GM18909 (cell line): ENCODE results near the gene RIPOR3.
"Not testable (repeated sequence)": the region's sequence is repeated elsewhere in the genome, so short reads cannot be mapped to it uniquely, and the experiment has no call there.

ENCODE experiments used
- ATAC-seq: cut with Tn5 transposase; IDR thresholded peaks from one replicate; pipeline ENCODE4 v1.9.1; 2021; ENCODE audit warnings: mild to moderate bottlenecking; ENCODE audit not compliant: unreplicated experiment, poor library complexity

The RIPOR3 gene

DNA sequence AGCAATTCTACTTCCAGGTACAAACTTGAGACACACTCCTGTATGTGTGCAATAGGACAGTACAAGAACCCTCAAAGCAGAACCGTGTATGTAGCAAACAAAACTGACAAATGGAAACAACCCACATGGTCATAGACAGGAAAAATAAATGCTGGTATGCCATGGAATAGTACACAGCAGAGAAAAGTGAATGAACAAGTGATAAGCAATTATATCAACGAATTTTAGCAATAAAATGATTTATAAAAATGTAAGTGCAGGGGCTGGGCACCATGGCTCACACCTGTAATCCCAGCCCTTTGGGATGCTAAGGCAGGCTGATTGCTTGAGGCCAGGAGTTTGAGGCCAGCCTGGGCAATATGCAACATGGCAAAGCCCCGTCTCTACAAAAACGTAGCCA is 9.3 kb downstream of the RIPOR3 start:
- ATAC-seq = no peak

DNA sequence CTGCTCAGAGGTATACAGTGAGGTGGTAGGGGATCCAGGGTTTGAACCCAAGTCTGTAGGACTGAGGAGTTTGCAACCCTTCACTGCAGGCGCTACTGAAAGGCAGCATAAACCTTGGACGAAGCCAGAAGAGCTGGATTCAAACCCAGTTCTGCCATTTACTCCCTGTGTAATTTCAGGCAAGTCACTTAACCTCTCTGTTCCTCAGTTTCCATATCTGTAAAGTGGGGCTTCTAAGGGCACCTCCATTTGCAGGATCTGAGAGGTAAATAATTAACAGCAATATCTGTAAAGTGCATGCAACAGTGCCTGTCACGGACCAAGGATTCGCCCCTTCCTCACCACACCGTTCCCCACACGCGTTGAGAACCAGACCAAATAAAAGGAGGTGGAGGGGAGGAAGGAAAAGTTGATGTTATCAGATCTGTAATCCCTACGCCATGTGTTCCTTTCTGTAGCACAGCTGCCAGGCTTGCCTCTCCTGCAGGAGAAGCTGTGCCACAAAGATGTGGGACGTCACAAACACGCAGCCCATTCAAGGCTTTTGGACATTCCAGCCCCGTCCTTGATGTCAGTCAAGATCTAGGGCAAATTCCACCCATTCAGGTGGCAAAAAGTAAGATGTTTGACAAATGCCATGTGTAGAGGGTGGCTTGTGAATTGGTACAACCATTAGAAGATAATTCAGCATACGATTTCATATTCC is 9.8 kb downstream of the RIPOR3 start:
- ATAC-seq = no peak

DNA sequence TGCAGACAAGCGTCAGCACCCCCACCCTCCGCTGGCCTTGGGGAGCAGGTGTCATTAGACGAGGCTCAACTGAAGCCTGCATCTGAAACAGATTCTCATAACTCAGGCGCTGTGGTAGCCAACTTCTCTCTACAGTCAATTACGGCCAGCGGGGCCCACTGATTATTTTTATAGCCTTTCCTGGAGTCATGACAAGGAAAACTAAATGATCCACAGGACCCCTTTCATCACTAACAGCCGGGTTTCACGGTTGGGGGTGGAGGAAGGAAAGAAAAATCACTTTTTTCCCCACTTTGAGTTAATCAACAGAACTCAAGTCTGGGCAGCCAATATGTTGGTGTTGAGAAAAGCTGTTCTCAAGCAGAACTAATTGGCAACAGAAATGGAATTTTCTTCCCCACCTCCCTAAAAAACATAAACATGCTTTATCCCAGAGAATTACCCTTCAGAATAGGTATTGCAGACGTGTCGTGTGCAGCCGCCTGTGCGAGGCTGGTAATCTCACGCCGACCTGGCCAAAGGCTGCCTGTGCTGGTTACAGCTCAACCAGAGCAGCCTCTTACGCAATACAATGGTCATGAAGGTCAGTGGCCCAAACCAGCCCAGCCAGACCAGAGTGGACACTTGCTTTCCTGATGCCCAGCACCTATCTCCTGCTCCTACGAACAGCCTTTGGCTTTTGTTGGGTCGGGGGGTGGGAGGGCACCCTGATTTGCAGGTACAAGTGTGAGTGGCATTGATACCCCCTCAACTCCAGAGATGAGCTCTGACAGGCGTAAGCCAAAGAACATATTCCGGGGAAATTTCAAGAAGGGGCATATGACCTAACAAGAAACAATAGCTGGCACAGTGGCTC is 11.0 kb downstream of the RIPOR3 start:
- ATAC-seq = no peak

DNA sequence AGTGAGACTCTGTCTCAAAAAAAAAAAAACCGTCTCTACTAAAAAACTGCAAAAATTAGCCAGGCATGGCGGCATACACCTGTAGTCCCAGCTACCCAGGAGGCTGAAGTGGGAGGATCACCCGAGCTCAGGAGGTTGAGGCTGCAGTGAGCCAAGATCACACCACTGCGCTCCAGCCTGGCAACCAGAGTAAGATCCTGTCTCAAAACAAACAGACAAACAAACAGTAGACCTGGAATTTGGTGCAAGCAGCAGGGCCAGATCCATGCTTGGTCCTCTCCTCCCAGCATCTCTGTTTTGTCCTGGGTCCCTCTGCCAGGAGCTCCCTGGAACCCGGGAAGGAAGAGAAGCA is 11.6 kb downstream of the RIPOR3 start:
- ATAC-seq = no peak

DNA sequence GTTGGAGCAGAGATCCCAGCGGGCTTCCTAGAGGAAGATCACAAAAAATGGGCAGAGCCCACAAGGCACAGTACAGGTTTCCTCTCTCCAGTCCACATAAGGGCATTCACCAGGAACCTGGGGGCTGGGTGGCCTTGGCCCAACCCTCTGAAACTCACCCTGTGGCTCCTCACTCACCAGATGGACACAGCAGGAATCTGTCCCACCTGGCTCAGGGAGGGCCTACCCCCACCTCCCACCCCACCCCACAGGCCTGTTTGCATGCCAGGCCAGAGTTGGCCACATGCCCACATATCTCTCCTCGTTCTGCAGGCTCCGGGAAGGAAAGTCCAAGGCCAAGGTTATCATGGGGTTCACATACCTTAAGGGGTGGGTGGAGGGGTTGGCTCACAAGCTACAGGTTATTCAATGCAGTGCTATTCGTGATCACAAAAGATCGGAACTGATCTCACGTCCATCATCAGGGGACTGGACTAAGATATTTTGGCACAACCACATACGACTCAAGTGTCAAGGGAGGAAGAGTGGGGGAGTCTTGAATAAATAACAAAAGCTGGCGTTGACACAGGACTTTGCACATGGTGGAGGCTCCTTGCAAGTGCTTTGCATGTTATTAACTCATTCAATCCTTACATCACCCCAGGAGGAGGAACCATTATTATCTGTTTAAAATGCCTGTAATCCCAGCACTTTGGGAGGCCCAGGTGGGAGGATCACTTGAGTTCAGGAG is 13.0 kb downstream of the RIPOR3 start:
- ATAC-seq = no peak

DNA sequence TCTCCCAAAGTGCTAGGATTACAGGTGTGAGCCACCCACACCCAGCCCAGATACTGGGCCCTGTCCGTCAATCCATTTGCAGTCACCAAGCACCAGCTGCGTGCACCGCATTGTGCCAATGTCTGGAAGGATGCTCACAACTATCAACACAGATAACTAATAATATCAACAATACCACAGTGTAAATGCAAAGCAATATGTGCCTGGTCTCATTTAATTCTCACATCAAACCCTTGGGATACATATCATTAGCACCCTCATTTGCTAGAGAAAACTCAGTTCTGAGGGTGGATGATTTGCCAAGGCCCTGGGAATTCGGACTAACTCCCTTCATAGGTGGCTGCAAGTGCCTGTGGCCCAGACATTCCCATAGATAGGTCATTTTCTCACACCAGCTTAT is 14.5 kb downstream of the RIPOR3 start:
- ATAC-seq = no peak

DNA sequence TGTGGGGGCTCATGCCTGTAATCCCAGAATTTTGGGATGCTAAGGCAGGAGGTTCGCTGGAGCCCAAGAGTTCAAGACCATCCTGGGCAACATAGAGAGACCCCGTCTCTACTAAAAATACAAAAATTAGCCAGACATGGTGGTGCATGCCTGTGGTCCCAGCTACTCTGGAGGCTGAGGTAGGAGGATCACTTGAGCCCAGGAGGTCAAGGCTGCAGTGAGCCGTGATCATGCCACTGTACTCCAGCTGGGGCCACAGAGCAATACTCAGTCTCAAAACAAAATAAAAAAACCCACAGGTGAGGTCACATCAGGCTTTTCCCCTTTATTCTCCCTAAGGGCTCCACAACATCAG is 15.0 kb downstream of the RIPOR3 start:
- not testable (repeated sequence) for ATAC-seq

DNA sequence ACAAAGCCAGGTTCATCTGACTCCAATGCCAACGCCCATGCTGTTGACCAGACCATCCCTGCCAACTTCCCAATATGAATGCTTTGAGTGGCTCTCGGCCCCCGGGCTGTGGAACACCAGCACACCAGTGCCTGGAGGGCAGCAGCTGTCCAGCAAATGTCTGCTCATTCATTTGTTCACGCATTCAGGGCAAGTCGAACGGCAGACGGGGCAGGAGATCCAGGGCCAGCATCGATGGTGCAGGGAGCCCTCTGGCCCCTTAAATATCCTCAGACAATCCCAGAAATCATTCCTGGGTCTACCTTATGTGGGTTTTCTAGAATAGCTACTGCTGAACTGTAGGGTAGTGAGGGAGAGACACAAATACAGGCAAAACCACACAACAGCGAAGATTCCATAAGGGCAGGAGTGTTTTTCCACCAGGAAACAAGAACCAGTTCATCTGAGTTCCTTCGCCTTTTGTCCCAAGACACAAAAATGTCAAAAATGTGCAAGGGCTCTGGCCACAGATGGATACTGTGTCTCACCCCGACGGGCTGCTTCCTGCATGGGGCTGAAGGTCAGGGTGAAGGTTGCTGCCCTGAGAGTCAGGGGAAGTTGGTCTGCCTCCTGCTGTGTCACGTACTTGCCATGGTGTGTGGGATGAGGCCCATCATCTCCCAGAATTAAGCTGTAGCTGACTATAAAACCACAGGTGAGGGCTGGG is 15.5 kb downstream of the RIPOR3 start:
- no peak for ATAC-seq

DNA sequence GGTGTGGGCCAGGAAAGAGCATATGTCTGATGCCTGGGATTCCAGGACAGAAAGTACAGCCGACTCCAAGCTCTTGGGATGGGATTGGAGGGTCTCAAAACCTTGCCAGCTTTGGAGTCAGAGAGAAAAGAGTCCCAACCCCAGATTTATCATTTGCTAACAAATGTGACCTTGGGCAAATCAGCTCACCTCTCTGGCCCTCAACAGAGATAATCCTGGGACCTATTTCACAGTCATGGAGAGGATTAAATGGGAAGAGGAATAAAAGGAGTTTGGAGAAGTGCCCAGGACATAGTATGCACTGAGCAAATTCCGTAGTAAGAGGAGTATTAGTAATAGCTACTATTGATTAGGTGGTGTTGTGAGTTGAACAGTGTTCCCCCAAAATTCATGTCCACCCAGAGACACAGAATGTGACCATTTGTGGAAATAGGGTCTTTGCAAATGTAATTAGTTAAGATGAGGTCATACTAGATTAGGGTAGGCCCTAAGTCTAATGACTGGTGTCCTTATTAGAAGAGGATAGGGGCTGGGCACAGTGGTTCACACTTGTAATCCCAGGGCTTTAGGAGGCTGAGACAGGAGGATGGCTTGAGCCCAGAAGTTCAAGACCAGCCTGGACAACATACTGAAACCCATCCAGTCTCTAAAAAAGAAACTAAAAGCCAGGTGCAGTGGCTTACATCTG is 17.1 kb downstream of the RIPOR3 start:
- no peak for ATAC-seq

DNA sequence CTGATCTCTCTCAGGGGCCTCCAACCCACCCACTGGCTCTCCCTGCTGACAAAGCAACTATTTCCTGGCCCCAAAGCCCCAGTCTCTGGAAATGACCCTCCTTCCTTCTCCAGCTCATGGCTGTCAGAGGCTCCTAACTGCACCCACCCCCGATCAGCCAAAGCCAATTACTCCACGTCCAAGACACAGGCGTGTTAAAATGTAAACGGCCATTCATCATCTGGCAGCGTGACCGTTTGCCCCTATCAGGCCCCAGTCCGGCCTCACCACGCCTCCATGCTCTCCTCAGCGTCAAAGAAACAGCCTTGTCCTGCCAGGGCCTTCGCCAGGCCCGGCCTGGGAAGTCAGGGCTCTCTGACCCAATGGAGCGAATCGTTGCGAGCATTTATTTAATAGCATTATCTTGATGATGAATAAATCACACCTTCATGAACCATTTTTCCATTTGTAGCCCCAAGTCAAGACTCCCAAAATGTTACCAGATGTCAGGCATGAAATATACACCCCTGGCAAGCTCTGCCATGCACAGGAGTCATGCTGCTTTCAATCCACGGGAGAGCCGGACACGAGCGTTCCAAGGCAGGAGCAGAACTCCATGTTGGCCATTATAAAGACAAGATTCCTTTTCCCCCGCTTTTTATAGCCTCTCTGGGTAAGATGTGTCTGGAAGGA is 17.7 kb downstream of the RIPOR3 start:
- ATAC-seq = no peak

DNA sequence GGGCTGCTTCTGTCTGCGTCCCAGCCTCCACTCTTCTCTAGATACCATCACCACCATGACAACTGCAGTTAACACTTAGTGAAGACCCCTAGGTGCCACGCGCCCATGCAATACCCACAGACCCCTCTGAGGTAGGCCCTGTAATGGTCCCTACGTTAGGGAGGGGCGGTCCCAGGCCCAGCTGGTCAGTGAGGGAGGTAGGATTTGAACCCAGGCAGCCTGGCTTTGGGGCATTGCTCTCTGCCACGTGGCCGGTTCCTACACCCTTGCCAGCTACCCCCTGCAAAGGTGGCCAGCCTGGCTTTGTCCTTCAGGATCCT is 18.2 kb downstream of the RIPOR3 start:
- ATAC-seq = no peak

DNA sequence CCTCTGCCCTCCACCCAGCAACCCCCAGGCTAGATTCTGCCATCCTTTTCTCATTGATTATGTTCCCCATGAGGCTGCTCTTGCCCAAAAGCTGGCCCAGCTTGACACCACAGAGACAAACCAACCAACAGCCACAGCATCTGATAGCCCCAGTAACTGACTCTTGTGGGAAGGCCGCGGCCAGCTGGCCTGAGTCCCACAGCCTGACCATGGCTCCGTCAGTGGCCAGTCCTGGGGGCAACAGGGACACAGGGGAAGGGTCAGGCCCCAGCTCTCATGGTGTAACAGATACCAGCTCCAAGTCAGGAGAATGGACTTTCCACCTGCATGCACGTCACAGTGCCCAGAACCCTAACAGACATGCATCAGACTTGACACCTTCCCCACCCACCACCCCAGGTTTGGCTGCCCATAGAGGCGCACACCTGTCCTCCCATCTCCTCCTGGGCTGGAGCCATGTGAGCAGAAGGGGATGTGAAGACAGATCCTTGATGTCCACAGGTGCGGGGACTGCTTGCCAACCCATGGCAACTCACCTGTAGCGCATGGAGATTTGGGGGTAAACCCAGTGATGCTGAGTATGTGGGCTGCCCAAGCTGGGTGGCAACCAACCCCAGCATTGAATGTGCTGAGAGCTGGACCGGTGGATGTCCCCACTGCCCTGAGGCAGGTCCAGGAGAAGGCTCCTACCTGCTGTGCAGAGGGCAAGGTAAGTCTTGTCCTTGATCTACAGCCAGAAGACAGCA is 18.8 kb downstream of the RIPOR3 start:
- ATAC-seq = no peak

DNA sequence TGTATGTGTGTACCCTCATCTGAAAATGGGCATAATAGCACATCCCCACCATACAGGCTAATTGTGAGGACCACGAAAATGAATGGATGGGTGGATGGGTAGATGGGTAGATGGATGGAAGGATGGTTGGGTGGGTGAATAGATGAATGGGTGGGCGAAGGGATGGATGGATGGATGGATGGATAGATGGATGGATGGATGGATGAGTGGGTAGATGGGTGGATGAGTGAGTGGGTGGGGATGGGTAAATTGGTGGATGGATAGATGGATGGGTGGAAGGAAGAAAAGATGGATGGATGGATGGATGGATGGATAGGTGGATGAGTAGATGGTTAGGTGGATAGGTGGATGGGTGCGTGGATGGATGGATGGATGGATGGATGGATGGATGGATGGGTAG is 19.7 kb downstream of the RIPOR3 start:
- ATAC-seq = no peak

DNA sequence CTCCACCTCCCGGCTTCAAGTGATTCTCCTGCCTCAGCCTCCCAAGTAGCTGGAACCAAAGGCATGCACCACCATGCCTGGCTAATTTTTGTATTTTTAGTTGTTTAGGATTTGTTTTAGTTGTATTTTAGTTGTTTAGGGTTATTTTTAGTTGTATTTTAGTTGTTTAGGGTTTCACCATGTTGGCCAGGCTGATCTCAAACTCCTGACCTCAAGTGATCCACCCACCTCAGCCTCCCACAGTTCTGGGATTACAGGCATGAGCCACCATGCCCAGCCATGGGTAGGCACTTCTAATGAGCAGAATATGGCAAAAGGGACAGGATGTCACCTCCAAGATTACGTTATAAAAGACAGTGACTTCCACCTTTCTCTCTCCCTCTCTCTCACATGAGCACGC is 20.3 kb downstream of the RIPOR3 start:
- not testable (repeated sequence) for ATAC-seq

DNA sequence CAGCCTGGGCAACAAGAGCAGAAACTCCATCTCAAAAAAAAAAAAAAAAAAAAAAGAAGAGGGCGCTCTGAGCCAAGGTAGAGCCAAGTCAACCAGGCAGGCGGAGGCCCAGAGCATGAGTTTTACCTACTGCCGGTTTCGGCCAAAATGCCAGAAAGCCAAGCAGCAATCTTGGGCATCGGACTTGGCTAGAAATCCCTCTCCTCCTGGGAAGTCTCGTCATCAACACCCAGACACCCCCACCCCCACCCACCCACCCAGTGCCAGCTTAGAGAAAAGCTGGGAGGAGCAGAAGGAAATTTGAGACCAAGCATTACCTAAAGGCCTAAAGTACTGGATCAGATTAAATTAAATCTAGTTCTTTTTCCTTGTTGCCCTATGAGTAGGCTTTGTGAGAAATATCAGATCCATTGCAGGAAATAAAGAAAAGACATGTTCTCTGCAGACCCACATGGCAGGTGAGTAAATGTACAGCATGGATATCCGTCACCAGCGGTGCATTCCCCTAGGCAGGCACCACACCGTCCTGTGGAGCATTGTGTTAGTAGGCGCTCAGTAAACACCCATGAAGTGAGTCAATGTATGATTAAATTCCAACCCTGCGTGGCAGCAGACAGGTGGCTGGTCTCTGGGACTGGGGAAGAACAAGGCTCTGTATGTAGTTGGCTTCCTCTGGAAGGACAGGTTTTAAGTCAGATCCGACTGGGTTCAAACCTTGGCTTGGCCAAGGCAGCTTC is 21.0 kb downstream of the RIPOR3 start:
- ATAC-seq = no peak

DNA sequence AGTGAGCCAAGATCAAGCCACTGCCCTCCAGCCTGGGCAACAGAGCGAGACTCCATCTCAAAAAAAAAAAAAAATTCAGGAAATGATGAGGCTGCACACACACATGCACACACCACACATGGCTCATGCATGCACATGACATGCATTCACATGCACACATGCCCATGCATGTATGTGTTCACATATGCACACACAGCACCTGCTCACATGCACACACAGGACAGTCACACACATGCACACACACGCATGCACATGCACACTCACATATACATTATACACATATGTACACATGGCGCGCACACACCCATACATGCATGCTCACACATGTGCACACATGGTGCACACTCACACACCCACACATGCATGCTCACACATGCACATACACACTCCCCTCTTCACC is 22.5 kb downstream of the RIPOR3 start:
- no peak for ATAC-seq

DNA sequence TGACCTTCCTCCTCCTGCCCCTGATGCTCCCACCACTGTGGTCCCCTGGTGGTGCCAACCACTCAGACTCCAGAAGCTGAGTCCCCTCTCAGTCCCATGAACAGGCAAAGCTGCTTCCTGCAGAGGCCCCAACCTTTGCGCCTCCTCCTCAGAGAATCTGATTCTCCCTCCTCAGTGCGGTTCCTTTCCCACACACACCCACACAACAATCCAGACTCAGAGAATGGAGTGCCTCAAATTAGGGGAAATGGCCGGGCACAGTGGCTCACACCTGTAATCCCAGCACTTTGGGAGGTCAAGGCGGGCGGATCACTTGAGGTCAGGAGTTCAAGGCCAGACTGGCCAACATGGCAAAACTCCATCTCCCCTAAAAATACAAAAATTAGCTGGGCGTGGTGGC is 23.0 kb downstream of the RIPOR3 start:
- no peak for ATAC-seq

DNA sequence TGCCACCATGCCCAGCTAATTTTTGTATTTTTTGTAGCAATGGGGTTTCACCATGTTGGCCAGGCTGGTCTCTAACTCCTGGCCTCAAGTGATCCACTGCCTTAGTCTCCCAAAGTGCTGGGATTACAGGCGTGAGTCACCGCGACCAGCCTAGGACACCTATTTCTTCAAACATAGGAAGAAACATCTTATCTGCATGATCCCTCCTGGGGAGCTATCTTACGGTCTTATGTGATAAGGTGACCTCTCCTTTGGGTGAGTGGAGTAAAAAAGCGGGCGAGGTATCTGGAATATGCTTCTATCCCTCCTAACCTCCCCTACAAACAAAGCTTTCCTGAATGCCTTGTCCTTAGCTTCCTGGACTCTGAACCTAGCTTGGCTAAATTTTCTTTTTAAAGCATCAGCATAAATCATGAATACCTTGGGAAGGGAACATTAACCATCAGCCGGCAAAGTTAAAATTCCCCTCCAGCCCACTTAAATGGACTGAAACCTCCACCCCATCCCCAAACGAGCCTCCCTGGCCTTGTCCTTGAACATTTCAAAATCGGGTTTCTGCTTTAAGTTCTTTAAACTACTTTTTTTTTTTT is 24.5 kb downstream of the RIPOR3 start:
- no peak for ATAC-seq
